HCT116 (cell line): ENCODE data around the gene PER2. TPM values are rescaled to one million over a fixed set of nuclear protein-coding genes. Genes with fewer than 3 reads are reported as not detected.

Experiments
- ATAC-seq: fragments of 200-7000 bp; cut with Tn5 transposase; 2 replicates; pipeline ENCODE4 v1.9.1; 2020; ENCODE audit warnings: mild to moderate bottlenecking, moderate library complexity
- BruUV-seq: library from RNA; stranded (reverse); fragments of 400-500 nt; replicated peaks from 2 replicates; lab custom pipeline; 2021; lab: Mats Ljungman, UMichigan
- CTCF ChIA-PET: fragments of 300-600 bp; sonication (Branson Sonifier 250); formaldehyde crosslinking; loops from one replicate; lab custom pipeline; 2021; ENCODE audit warnings: antibody characterized with exemption; lab: Charles Lee
- POLR2A ChIA-PET: fragments of 300-600, 350-600 bp; sonication (Branson Sonifier 250); formaldehyde crosslinking; loops from one replicate; lab custom pipeline; 2021; ENCODE audit warnings: antibody characterized with exemption; lab: Charles Lee
- RAD21 ChIA-PET, 2 experiments: fragments of 300-600 bp; sonication (Branson Sonifier 250); formaldehyde crosslinking; loops; one replicate each; lab custom pipeline; 2023; ENCODE audit warnings: low total read pairs in 2 of 2; ENCODE audit not compliant: uncharacterized antibody in 2 of 2, unreplicated experiment in 2 of 2, low non-redundant PET in 1 of 2; lab: Charles Lee
- DNase-seq: peaks from one replicate; pipeline ENCODE4 v3.0.0-alpha.2; 2010; ENCODE audit warnings: low read depth, low spot score
- H2AFZ ChIP-seq: fragments of 200-600 bp; shearing (Covaris generic), sonication (generic); 2 replicates; pipeline ENCODE4 v1.6.1; 2017; ENCODE audit warnings: low read depth, mixed run types, mixed read lengths, antibody characterized with exemption, low read length; ENCODE audit not compliant: poor library complexity, severe bottlenecking
- H3K27ac ChIP-seq: 2 replicates; pipeline ENCODE4 v1.5.1; 2012; ENCODE audit warnings: low read depth, low read length
- H3K27me3 ChIP-seq: fragments of 200-600 bp; sonication (generic); 2 replicates; pipeline ENCODE4 v1.6.1; 2016; ENCODE audit warnings: mixed run types, low read length, mixed read lengths; ENCODE audit not compliant: insufficient read depth
- H3K36me3 ChIP-seq, 2 experiments: fragments of 200-500 bp in 1 of 2; fragments of 200-600 bp in 1 of 2; sonication (Bioruptor generic) in 1 of 2; sonication (generic) in 1 of 2; 2 replicates each; pipeline versions ENCODE4 v1.5.1 to v1.6.1; 2014 to 2016; ENCODE audit warnings: low read length in 2 of 2, inconsistent platforms in 1 of 2, mixed read lengths in 1 of 2, mixed run types in 1 of 2; ENCODE audit not compliant: insufficient read depth in 2 of 2, control insufficient read depth in 1 of 2
- H3K4me1 ChIP-seq, 2 experiments: fragments of 200-600 bp in 1 of 2; sonication (generic) in 1 of 2; 2 replicates each; pipeline versions ENCODE4 v1.5.1 to v1.6.1; 2012 to 2017; ENCODE audit warnings: low read length in 2 of 2, inconsistent platforms in 1 of 2, mild to moderate bottlenecking in 1 of 2, mixed read lengths in 1 of 2, mixed run types in 1 of 2, moderate library complexity in 1 of 2; ENCODE audit not compliant: insufficient read depth in 2 of 2, control insufficient read depth in 1 of 2
- H3K4me2 ChIP-seq: fragments of 200-600 bp; sonication (generic); 2 replicates; pipeline ENCODE4 v1.6.1; 2017; ENCODE audit warnings: mixed run types, low read length, mixed read lengths
- H3K4me3 ChIP-seq, 2 experiments: fragments of 200-600 bp in 1 of 2; sonication (generic) in 1 of 2; replicated peaks in 1 of 2; 2 replicates each; pipeline ENCODE4 v1.5.1; 2011 to 2016; ENCODE audit warnings: low read length in 2 of 2, control low read depth in 1 of 2, low read depth in 1 of 2, mild to moderate bottlenecking in 1 of 2, mixed read lengths in 1 of 2, mixed run types in 1 of 2
- H3K79me2 ChIP-seq: fragments of 200-600 bp; sonication (generic); 2 replicates; pipeline ENCODE4 v1.6.1; 2017; ENCODE audit warnings: mild to moderate bottlenecking, mixed run types, low read length, moderate library complexity, mixed read lengths; ENCODE audit not compliant: insufficient read depth
- H3K9ac ChIP-seq: fragments of 200-600 bp; sonication (generic); 2 replicates; pipeline ENCODE4 v1.6.1; 2016; ENCODE audit warnings: low read length, mixed read lengths
- H3K9me2 ChIP-seq: fragments of 200-600 bp; sonication (generic), shearing (Covaris generic); 2 replicates; pipeline ENCODE4 v1.6.1; 2017; ENCODE audit warnings: mixed run types, mild to moderate bottlenecking, moderate library complexity; ENCODE audit not compliant: insufficient read depth
- H3K9me3 ChIP-seq, 2 experiments: fragments of 200-500 bp in 1 of 2; fragments of 200-600 bp in 1 of 2; sonication (Bioruptor generic) in 1 of 2; sonication (generic) in 1 of 2; 2 replicates each; pipeline ENCODE4 v1.6.1; 2014 to 2017; ENCODE audit warnings: low read length in 2 of 2, mixed read lengths in 2 of 2, inconsistent platforms in 1 of 2, low read depth in 1 of 2, mild to moderate bottlenecking in 1 of 2, mixed run types in 1 of 2, moderate library complexity in 1 of 2; ENCODE audit not compliant: control insufficient read depth in 1 of 2, insufficient read depth in 1 of 2
- H4K20me1 ChIP-seq: fragments of 200-600 bp; sonication (generic), shearing (Covaris generic); 2 replicates; pipeline ENCODE4 v1.6.1; 2017; ENCODE audit warnings: mixed run types, mild to moderate bottlenecking, moderate library complexity; ENCODE audit not compliant: insufficient read depth
- ELF1 ChIP-seq: IDR thresholded peaks from 2 replicates; pipeline ENCODE4 v1.6.1; 2012; ENCODE audit warnings: low read depth, borderline replicate concordance
- FOSL1 ChIP-seq: IDR thresholded peaks from 2 replicates; pipeline ENCODE4 v1.6.1; 2012; ENCODE audit warnings: low read depth
- ZNF274 ChIP-seq: fragments of 200-500 bp; sonication (Bioruptor generic); IDR thresholded peaks from 2 replicates; pipeline ENCODE4 v1.6.1; 2014; ENCODE audit warnings: mild to moderate bottlenecking, low read depth, low read length, inconsistent platforms
- intact Hi-C: fragments of 100-400 bp; cut with micrococcal nuclease; formaldehyde crosslinking; loops from 2 replicates; pipeline ENCODE4 v1.10.0; 2022
- total RNA-seq: library from RNA; stranded (reverse); gene quantifications from one replicate; pipeline ENCODE4 v1.2.1, GENCODE V29; 2021; ENCODE audit not compliant: unreplicated experiment
- TF ChIP-seq, protein P1 (sequence below): IDR thresholded peaks from 2 replicates; pipeline ENCODE4 v1.6.1; 2012
- TF ChIP-seq, protein P2 (sequence below): IDR thresholded peaks from 2 replicates; pipeline ENCODE4 v1.6.1; 2012

The PER2 gene
- total RNA-seq, 1 experiment from 2014 or later: 18.7 TPM

DNA sequence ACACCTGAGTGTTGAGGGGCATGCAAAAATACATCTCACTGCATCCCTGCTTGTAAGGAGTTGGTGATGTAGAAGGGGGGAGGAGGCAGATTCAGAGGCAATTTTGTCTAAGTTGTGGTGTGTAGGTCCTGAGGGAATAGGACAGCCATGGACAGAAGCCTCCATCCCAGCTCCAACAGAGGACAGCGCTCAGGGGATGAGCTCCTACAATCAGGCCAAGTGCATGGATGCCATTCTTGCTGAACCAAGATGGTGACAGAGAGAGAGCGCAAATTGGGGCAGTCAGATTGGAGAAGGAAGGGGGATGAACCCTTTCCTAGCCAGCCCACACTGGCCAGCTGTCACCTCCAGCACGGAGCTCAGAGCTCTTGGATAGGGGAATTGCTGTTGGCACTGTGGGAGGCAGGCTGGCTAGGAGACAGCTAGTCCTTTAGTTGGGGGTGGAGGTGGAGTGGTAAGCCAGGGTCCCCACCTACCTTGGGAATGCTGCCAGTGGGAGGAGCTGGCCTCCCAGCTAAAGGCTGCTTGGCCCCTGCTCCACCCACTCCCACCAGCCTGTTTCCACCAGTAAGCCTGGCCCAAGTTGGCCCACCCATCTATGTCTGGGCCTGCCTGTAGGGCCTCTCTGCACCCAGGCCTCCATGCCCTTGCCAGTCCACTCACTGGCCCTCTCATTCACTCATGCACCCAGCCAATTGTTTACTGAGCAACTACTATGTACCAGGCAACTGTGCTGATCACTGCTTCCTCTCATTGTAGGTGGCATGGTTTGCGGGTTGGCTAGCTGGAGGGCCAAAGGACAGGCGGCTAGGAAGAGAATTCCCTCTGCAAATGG is 2.5 kb upstream of the PER2 start (continued):
- TF ChIP-seq ZNF274: no peak

DNA sequence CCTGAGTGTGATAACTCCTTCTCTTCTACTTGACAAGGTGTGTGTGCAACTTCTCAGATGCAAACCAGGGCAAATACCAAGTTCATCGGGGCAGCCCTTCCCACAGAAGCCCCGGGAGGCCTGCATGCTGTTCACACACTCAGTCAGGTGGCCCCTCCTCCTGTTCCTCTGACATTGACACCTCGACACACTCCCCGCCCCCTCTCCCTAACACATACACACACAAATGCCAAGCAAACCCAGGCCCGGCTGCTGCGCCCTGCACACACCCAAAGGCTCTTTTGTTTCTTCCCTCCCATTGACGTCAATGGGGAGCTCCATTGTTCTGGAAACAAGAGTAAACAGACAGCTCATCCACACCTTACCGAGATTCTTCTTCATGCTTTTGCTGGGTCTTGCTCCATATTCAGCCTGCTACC is 1.7 kb upstream of the PER2 start:
- CTCF ChIA-PET: interaction anchor here (1.9 kb wide), 1 partner anchor 27 kb away, joined by 5 read pairs; no protein-coding TSS in a partner anchor
- Histone ChIP-seq H3K9me3 (no peaks in the 10 kb centered on the region), H3K27ac (0 out of 2 replicates have a peak overlapping the region, but pooled peaks have one; percentile 78), H3K36me3 (no peaks in the 10 kb centered on the region), H2AFZ (no peak overlapping the region), H3K4me2 (peak overlapping the region; percentile 96), H3K79me2 (peaks cover 18% of the 10 kb centered on the region), H4K20me1 (no peaks in the 10 kb centered on the region), H3K9ac (peak overlapping the region; percentile 83), H3K4me3 (no peak overlapping the region), H3K27me3 (no peaks in the 10 kb centered on the region), H3K9me2 (no peaks in the 10 kb centered on the region), H3K4me1 (peaks cover 21 to 41% of the 10 kb centered on the region in 2 experiments)
- RAD21 ChIA-PET: no interaction called here
- DNase-seq (peak; percentile 71), ATAC-seq (peak; percentile 19)
- no TSS peak for BruUV-seq
- intact Hi-C loops: no loop called here
- TF ChIP-seq, protein P1, sequence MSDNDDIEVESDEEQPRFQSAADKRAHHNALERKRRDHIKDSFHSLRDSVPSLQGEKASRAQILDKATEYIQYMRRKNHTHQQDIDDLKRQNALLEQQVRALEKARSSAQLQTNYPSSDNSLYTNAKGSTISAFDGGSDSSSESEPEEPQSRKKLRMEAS: peak; percentile 43; the same call in 1 of the 2 replicates
- TF ChIP-seq, protein P2, sequence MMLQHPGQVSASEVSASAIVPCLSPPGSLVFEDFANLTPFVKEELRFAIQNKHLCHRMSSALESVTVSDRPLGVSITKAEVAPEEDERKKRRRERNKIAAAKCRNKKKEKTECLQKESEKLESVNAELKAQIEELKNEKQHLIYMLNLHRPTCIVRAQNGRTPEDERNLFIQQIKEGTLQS: no peak
- POLR2A ChIA-PET: no interaction called here

DNA sequence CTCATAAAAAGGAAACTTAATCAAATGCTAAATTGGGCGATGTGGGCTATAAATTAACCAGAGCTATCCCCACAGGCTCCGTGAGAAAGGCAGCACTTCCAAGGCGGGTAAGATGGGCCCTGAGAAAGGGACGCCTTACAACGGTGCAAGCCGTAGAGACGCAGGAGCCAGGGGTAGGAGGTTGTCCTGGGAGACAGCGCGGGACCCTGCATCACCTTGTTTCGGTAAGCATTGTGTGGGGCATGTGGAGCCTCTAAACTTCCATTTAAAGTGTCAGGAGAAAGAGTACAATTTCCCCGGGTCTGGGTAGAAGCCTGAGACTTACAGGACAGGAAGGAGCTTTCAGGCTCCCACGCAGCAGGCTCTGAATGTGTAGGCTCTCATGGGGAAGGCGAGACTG is 1.2 kb upstream of the PER2 start:
- peak overlapping the region; percentile 83 for H3K9ac ChIP-seq
- H3K4me2 ChIP-seq: peak overlapping the region; percentile 96
- no peak for TF ChIP-seq FOSL1
- TF ChIP-seq, protein P1: no peak
- TF ChIP-seq, protein P2: no peak
- no peak for TF ChIP-seq ELF1
- H3K79me2 ChIP-seq: peaks cover 20% of the 10 kb centered on the region
- peak overlapping the region; percentile 48 to 73 for H3K4me3 ChIP-seq
- ChIA-PET POLR2A (no interaction called here), CTCF (interaction anchor here (1.9 kb wide), 1 partner anchor 26 kb away, joined by 5 read pairs; no protein-coding TSS in a partner anchor), RAD21 (no interaction called here)
- H3K36me3 ChIP-seq: no peaks in the 10 kb centered on the region
- H4K20me1 ChIP-seq: no peaks in the 10 kb centered on the region
- H3K9me3 ChIP-seq: no peaks in the 10 kb centered on the region
- peaks cover 21 to 41% of the 10 kb centered on the region in 2 experiments for H3K4me1 ChIP-seq
- no peak for DNase-seq
- no peaks in the 10 kb centered on the region for H3K27me3 ChIP-seq
- no peak overlapping the region for H2AFZ ChIP-seq
- peak overlapping the region; percentile 78 for H3K27ac ChIP-seq
- intact Hi-C loops: no loop called here
- TSS peak; percentile 88 for BruUV-seq
- no peak for ATAC-seq
- H3K9me2 ChIP-seq: no peaks in the 10 kb centered on the region
